D341Med (cell line): Measurements from ENCODE around the gene OTUB1.
"Not testable (repeated sequence)": the region's sequence is repeated elsewhere in the genome, so short reads cannot be mapped to it uniquely, and the experiment has no call there.

ENCODE experiments used
- DNase-seq: peaks from one replicate; pipeline ENCODE4 v3.0.0; 2012; ENCODE audit warnings: low spot score

The OTUB1 gene, protein sequence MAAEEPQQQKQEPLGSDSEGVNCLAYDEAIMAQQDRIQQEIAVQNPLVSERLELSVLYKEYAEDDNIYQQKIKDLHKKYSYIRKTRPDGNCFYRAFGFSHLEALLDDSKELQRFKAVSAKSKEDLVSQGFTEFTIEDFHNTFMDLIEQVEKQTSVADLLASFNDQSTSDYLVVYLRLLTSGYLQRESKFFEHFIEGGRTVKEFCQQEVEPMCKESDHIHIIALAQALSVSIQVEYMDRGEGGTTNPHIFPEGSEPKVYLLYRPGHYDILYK

DNA sequence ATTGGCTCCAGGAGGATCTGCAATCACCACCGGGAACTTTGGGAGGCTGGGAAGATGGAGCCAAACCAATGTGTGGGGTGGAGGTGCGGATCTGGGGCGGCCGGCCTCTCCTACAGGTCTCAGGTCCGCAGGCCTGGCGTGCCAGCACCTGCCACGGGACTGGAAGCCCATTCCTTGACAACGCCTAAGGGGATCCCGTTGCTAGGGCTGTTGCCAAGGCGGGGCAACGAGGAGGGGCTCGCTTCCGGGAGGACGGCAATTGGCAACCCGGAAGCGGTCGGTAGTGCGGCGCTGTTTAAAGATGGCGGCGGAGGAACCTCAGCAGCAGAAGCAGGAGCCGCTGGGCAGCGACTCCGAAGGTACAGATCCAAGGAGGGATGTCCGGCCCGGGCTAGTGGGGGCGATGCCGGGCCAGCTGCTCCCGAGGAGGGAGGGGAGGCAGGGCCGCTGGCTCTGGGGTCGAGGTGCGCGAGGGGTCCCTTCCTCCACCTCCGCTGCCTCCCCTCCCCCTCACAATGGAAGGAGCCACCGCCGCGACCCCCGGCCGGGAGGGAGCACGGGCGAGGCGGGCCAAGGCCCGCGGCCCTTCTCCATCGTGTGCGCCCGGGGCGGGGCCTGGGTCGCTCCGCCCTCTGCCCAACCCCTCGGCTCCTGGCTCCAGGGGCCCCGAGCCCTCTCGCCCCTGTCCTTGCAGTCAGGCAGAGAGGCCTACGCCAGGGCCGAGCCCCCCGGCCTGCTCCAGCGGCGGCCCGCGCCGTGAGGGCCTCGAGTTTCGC, at the start of gene OTUB1:
OTUB1 (plus strand) TSS at position 283 of the 776 bp plus-strand sequence; CDS start at position 302, 19 bp downstream.
- peak; percentile 96 for DNase-seq

DNA sequence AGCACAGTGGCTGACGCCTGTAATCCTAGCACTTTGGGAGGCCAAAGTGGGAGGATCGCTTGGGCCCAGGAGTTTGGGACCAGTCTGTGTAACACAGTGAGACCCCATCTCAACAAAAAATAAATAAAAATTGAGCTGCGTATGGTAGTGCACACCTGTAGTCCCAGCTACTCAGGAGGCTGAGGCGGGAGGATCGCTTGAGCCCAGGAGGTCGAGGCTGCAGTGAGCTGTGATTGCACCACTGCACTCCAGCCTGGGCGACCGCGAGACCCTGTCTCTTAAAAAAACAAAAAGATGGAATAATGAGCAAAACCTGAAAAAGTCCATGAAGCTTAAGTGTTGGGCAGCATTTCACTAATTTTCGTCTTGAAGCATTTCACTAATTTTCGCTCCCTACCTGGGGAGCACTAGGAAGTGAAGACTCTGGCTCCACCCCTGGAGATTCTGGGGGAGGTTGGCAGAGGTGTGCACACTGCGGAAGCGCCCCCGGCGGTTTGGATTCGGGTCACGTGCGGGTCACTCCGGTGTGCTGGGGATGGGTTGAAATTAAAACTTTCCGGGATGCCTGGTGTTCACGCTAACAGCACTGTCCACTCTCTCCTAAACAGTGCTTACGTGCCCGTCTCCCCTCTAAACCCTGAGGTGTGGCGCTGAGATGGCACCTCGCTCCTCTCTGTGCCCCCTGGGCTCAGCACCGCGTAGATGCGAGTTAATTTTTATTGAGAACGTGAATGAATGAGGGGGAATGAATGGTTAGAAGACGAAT, 48.3 kb upstream of the OTUB1 start:
- DNase-seq = no peak

- peak; percentile 99 for DNase-seq
Observed at GRCh38 chr11:63938479-63939396, 47.5 kb upstream of the OTUB1 start, which contains the start of gene NAA40. TSS of gene NAA40 (plus strand) at chr11:63939002. CDS start at chr11:63939097, 95 bp downstream.

GRCh38 chr11:63939397-63939891, 46.8 kb upstream of the OTUB1 start:
- no peak for DNase-seq

DNA sequence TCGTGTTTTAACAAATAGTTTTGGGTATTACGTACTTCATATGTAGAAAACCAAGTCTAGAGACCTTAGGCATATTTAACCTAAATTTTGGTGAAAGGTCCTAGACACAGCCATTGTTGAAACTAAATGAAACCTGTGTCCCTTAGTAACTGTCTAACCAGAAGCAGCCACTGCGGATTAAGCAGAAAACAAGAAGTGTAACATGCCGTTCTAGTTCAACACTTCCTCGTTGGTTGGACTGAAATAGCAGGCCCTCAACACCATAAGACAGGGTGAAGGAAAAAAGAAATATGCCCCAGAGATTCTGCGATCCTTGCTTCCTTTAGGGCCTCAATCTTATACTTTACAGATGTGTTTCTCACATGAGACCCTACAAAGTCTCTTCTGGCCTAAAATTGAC, 45.5 kb upstream of the OTUB1 start:
- DNase-seq = no peak

GRCh38 chr11:63941901-63942300, 44.3 kb upstream of the OTUB1 start:
- no peak for DNase-seq

- no peak for DNase-seq
Observed at GRCh38 chr11:63942803-63943202, 43.4 kb upstream of the OTUB1 start.

DNA sequence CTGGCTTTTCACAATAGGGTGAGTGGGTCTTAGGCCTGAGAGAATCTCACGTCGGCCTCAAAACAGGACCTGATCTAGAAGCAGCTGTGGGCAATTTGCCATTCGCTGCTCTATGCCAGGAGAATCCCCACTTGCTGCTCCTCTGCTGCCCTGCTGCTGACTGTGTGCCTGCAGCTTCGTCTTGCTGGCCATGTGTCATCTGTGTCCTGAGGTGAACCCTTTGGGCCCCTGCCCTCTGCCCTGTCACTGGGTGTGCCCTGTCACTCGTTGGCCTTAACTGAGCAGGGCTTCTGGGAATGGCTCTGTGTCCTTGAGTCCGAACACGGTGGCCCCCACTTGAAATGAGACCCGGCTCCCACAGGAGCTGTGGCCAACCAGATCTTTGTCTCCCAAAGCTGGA, 41.3 kb upstream of the OTUB1 start:
- DNase-seq = no peak

DNA sequence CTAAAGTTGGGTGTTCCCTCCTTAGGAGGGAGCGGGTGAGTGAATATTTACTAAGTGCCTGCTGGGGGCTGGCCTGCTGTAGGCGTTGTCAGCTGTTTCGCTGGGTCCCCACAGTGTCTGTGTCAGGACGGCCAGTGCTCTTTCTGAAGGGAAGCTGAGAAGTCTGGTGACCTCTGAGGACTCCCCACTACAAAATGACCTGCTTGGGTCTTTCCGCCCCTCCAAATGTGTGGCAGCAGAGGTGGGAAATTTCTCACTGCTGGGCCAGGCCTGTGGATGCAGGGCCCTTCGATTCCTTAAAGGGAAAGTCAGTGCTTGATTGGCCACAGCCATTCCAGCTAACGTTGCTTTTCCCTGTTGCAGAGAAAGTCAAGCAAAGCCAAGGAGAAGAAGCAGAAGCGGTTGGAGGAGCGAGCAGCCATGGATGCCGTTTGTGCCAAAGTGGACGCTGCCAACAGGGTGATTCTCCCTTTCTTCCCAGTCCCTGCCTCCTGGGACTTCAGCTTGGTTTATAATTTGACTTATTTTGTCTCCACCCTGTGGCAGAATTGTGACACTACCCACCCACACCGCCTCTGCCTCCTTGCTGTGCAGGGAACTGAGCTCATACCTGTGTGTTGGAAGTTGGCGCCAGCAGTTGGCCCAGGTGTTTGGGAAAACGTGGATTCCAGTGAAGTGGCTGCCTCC, 40.6 kb upstream of the OTUB1 start:
- peak; percentile 85 for DNase-seq

- DNase-seq = no peak
Observed at GRCh38 chr11:63951779-63952536, 34.3 kb upstream of the OTUB1 start.

GRCh38 chr11:63952570-63952969, 33.7 kb upstream of the OTUB1 start:
- DNase-seq = no peak

GRCh38 chr11:63958008-63958407, 28.2 kb upstream of the OTUB1 start:
- no peak for DNase-seq

DNA sequence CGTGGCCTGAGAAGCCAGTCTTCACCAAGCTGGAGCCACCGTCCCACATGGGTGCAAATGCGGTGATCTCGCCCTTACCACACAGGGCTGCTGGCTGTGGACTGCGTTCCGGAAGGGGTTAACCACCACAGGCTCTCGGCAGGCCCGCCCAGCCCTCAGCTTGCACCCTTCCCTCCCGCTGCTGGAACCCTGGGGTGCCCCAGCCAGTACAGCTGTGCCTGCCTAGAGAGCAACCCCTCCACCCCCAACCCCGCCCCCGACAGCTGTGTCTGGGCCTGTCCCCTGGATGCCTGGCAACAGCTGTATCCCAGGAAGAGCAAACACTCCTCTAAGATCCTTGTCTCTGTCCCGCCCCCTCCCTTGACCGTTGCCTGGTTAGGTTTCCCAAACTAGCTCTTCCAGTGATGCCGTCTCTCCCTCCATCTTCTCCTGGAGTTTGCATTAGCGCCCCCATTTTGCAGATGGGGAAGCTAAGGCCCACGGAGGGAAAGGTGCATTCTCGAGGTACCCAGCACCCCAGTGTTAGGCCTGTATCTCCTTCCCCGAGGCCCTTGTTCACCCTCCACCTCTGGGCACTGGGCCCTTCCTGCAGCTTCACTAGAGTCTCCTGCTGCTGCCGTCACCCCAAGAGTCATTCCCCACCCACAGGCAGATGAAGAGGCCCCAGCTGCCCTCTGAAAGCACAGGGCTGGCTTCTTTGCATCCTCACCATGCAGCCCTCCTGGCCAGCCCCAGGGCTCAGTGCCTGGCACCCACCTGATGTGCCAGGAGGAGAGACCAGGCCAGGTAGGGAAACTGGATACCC, 24.4 kb upstream of the OTUB1 start:
- DNase-seq = peak; percentile 36

GRCh38 chr11:63963895-63964294, 22.3 kb upstream of the OTUB1 start:
- DNase-seq = not testable (repeated sequence)

DNA sequence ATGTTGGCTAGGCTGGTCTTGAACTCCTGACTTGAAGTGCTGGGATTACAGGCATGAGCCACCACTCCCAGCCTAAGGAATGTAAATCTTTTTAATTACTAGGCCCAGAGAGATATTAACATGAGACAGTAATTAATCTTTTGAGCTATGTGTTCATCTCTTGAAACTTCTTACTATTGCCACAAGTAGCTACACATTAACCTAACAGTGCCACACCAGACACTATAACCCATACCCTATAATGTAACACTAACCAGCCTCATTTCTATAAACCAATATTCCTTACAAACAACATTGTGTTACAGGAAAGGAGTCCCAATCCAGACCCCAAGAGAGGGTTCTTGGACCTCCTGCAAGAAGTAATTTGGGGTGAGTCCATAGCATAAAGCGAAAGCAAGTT, 19.8 kb upstream of the OTUB1 start:
- DNase-seq = no peak

- no peak for DNase-seq
Observed at GRCh38 chr11:63969461-63969860, 16.8 kb upstream of the OTUB1 start.

DNA sequence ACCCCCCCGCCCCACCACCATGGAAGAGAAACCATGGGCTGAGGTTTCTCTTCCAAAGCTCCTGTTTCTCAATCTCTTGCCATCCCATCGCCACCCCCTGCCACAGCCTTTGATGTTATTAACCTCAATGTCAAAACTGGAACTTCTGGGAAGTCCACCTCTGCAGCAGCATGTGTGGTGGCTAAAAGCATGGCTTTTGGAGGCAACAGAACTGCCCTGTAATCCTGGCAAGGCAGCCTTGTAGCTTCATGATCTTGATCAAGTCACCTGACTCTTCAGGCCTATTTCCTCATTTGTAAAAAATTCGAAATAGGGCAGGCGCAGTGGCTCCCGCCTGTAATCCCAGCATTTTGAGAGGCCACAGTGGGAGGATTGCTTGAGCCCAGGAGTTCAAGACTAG, 15.3 kb upstream of the OTUB1 start:
- no peak for DNase-seq

DNA sequence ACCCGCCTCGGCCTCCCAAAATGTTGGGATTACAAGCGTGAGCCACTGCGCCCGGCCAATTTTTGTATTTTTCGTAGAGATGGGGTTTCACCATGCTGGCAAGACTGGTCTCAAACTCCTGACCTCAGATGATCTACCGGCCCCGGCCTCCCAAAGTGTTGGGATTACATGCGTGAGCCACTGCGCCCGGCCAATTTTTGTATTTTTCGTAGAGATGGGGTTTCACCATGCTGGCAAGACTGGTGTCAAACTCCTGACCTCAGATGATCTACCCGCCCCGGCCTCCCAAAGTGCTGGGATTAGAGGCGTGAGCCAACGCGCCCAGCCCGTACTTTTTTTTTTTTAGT, 12.4 kb upstream of the OTUB1 start:
- DNase-seq = not testable (repeated sequence)
